CD4-positive, alpha-beta T cell treated with Interleukin-2 at 100 ng/mL for 4 hours (primary cell): ENCODE data around the gene WNK3.

Experiments
- DNase-seq: peaks from one replicate; pipeline ENCODE4 v3.0.0-alpha.2; 2020; ENCODE audit warnings: low spot score

The WNK3 gene

GRCh38 chrX:54166915-54167314 is 190.9 kb downstream of the WNK3 start:
- DNase-seq = no peak

- DNase-seq = no peak
Observed at GRCh38 chrX:54157561-54157960, 200.3 kb downstream of the WNK3 start.
